Lower leg skin (tissue), 4 donors: Measurements from ENCODE around the gene PLAC1. TPM values are rescaled to one million over a fixed set of nuclear protein-coding genes. Genes with fewer than 3 reads are reported as not detected.

ENCODE experiments used
- DNase-seq, 2 donors: peaks; one replicate each; pipeline ENCODE4 v3.0.0-alpha.2; 2019; ENCODE audit warnings: low spot score in 2 of 2
- H3K4me3 ChIP-seq: fragments of 200-600 bp; sonication (generic); 2 replicates; pipeline ENCODE4 v1.5.1; 2017; ENCODE audit warnings: mild to moderate bottlenecking, low read depth; ENCODE audit not compliant: poor library complexity, severe bottlenecking
- CTCF ChIP-seq, 3 donors: fragments of 450-650 bp; IDR thresholded peaks; one replicate each; pipeline ENCODE4 v1.5.1; 2016; ENCODE audit warnings: antibody characterized with exemption in 3 of 3, mild to moderate bottlenecking in 3 of 3, moderate library complexity in 2 of 3
- POLR2A ChIP-seq, 2 donors: fragments of 450-650 bp; IDR thresholded peaks; one replicate each; pipeline ENCODE4 v1.6.1; 2016 to 2017; ENCODE audit warnings: antibody characterized with exemption in 2 of 2, mild to moderate bottlenecking in 1 of 2, moderate library complexity in 1 of 2
- WGBS, 2 donors: methylation state at CpG; one replicate each; pipeline ENCODE4 v1.1.5; 2018; 5-methylcytosine and 5-hydroxymethylcytosine counted together
- intact Hi-C: fragments of 100-400 bp; cut with DNase I; formaldehyde crosslinking; loops from one replicate; pipeline ENCODE4 v1.15.0; 2023; ENCODE audit warnings: low total_unique reads
- total RNA-seq, 4 donors: library from RNA; depleted of rRNA; stranded (reverse); fragments of >200 nt; gene quantifications; one replicate each; pipeline ENCODE4 v1.1.0, GENCODE V29; 2016

Gene PLAC1
- total RNA-seq, 4 donors from 2014 or later, result 0.22 to 0.53 (median 0.23) TPM; not detected in 1

GRCh38 chrX:134654398-134655012, 3.8 kb downstream of the PLAC1 start:
- H3K4me3 ChIP-seq, result no peak overlapping the region
- 35 to 69% methylated on average over 3 of the region's 3 CpGs for WGBS, 2 donors
- no peak for DNase-seq
- intact Hi-C loops, result no loop called here
- no peak for TF ChIP-seq CTCF (IDR thresholded peaks at IDR 0.05)
- no peak for TF ChIP-seq POLR2A (IDR thresholded peaks at IDR 0.05)

- TF ChIP-seq POLR2A (IDR thresholded peaks at IDR 0.05) (no peak), CTCF (IDR thresholded peaks at IDR 0.05) (no peak)
- DNase-seq, result no peak
- WGBS, 2 donors, result 20 to 29% methylated on average over 1 of the region's 1 CpG
Measured at GRCh38 chrX:134653835-134654234, 4.4 kb downstream of the PLAC1 start.

GRCh38 chrX:134650701-134651100, 7.6 kb downstream of the PLAC1 start:
- WGBS, 2 donors, result 68 to 70% methylated on average over 6 of the region's 6 CpGs
- H3K4me3 ChIP-seq, result no peak overlapping the region
- intact Hi-C loops, result no loop called here
- no peak for TF ChIP-seq CTCF (IDR thresholded peaks at IDR 0.05)
- TF ChIP-seq POLR2A (IDR thresholded peaks at IDR 0.05), result no peak
- no peak for DNase-seq

More at GRCh38 chrX:134653835-134654234, 4.4 kb downstream of the PLAC1 start:
- no peak overlapping the region for H3K4me3 ChIP-seq
- intact Hi-C loops, result no loop called here

- DNase-seq, result no peak
- 82 to 93% methylated on average over 4 of the region's 4 CpGs for WGBS, 2 donors
- TF ChIP-seq CTCF (IDR thresholded peaks at IDR 0.05), result no peak
- TF ChIP-seq POLR2A (IDR thresholded peaks at IDR 0.05), result no peak
- intact Hi-C loops, result no loop called here
- H3K4me3 ChIP-seq, result no peak overlapping the region
Measured at GRCh38 chrX:134649770-134650169, 8.5 kb downstream of the PLAC1 start.

GRCh38 chrX:134647477-134647877, 10.8 kb downstream of the PLAC1 start:
- intact Hi-C loops, result no loop called here
- TF ChIP-seq CTCF (IDR thresholded peaks at IDR 0.05) (no peak), POLR2A (IDR thresholded peaks at IDR 0.05) (no peak)
- no peak for DNase-seq
- 72 to 76% methylated on average over 2 of the region's 2 CpGs for whole genome bisulfite sequencing, 2 donors
- no peak overlapping the region for H3K4me3 ChIP-seq

GRCh38 chrX:134646691-134647090, 11.6 kb downstream of the PLAC1 start:
- no peak overlapping the region for H3K4me3 ChIP-seq
- WGBS, 2 donors, result 52 to 65% methylated on average over 4 of the region's 4 CpGs
- TF ChIP-seq POLR2A (IDR thresholded peaks at IDR 0.05), result no peak
- no peak for TF ChIP-seq CTCF (IDR thresholded peaks at IDR 0.05)
- no peak for DNase-seq
- intact Hi-C loops, result no loop called here
